MM.1S (cell line): ENCODE results near the gene GGTA1.

ENCODE experiments used
- EZH2 ChIP-seq: fragments of 300-600 bp; sonication (generic); optimal IDR thresholded peaks from 2 replicates; pipeline ENCODE3; 2017; ENCODE audit warnings: low read depth, mild to moderate bottlenecking, antibody characterized with exemption, low read length, mixed read lengths
- TF ChIP-seq, protein P1 (sequence below): fragments of 300-600 bp; sonication (generic); IDR thresholded peaks from 2 replicates; pipeline ENCODE4 v1.5.1; 2016; ENCODE audit warnings: antibody characterized with exemption, low read length, mixed read lengths

DNA sequence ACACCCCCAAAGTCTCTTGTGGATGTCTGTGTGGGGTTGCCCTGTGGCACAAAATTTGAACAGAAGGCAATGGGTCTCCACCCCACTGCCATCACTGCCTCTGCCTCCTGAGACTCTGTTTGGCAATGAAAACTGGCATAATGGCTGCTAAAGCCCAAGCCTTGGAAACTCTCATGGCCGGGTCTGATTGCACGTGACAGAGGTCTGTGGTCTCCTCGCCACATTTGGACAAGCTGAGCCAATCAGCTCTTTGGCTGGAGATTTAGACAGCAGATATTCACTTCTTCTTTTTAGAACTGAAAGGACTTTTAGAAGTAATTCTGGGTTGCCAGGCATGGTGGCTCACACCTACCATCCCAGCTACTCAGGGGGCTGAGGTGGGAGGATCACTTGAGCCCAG is 5.5 kb downstream of the GGTA1 start:
- TF ChIP-seq EZH2 = no peak
- TF ChIP-seq, protein P1, sequence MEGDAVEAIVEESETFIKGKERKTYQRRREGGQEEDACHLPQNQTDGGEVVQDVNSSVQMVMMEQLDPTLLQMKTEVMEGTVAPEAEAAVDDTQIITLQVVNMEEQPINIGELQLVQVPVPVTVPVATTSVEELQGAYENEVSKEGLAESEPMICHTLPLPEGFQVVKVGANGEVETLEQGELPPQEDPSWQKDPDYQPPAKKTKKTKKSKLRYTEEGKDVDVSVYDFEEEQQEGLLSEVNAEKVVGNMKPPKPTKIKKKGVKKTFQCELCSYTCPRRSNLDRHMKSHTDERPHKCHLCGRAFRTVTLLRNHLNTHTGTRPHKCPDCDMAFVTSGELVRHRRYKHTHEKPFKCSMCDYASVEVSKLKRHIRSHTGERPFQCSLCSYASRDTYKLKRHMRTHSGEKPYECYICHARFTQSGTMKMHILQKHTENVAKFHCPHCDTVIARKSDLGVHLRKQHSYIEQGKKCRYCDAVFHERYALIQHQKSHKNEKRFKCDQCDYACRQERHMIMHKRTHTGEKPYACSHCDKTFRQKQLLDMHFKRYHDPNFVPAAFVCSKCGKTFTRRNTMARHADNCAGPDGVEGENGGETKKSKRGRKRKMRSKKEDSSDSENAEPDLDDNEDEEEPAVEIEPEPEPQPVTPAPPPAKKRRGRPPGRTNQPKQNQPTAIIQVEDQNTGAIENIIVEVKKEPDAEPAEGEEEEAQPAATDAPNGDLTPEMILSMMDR = no peak
